Esophagus squamous epithelium (tissue), 5 donors: ENCODE measurements around the gene FBXL19. TPM values are rescaled to one million over a fixed set of nuclear protein-coding genes. Genes with fewer than 3 reads are reported as not detected.

ENCODE experiments used
- DNase-seq: peaks from one replicate; lab custom pipeline; 2025; lab: John Stamatoyannopoulos, UW
- H3K27ac ChIP-seq, 4 donors: fragments of 200-600 bp; sonication (generic); one replicate each; pipeline ENCODE4 v1.5.1; 2016 to 2019; ENCODE audit warnings: mild to moderate bottlenecking in 1 of 4
- H3K27me3 ChIP-seq, 4 donors: fragments of 200-600 bp; sonication (generic); 1 replicate in 3 of 4; 2 replicates in 1 of 4; pipeline versions ENCODE4 v1.5.1 to v1.6.0; 2017 to 2021; ENCODE audit warnings: antibody characterized with exemption in 1 of 4
- H3K36me3 ChIP-seq, 3 donors: fragments of 200-600 bp; sonication (generic); one replicate each; pipeline ENCODE4 v1.5.1; 2016 to 2019
- H3K4me1 ChIP-seq, 3 donors: fragments of 200-600 bp; sonication (generic); one replicate each; pipeline ENCODE4 v1.5.1; 2017 to 2019
- H3K4me3 ChIP-seq, 4 donors: fragments of 200-600 bp; sonication (generic); 1 replicate in 3 of 4; 2 replicates in 1 of 4; pipeline ENCODE4 v1.5.1; 2016 to 2019; ENCODE audit warnings: mild to moderate bottlenecking in 2 of 4, moderate library complexity in 1 of 4
- H3K9me3 ChIP-seq, 3 donors: fragments of 200-600 bp; sonication (generic); one replicate each; pipeline ENCODE4 v1.5.1; 2016 to 2019
- CTCF ChIP-seq, 6 experiments: fragments of 450-650 bp in 4 of 6; fragments of 200-600 bp in 2 of 6; sonication (generic) in 2 of 6; IDR thresholded peaks; one replicate each; pipeline ENCODE4 v1.5.1; 2016 to 2019; ENCODE audit warnings: antibody characterized with exemption in 6 of 6, mild to moderate bottlenecking in 4 of 6, moderate library complexity in 4 of 6
- POLR2A ChIP-seq, 4 donors: fragments of 450-650 bp; IDR thresholded peaks; one replicate each; pipeline ENCODE4 v1.6.1; 2017; ENCODE audit warnings: antibody characterized with exemption in 4 of 4, mild to moderate bottlenecking in 4 of 4, moderate library complexity in 3 of 4
- WGBS, 2 donors: methylation state at CpG; one replicate each; pipeline ENCODE4 v1.1.5; 2018; 5-methylcytosine and 5-hydroxymethylcytosine counted together
- intact Hi-C: fragments of 100-400 bp; cut with DNase I; formaldehyde crosslinking; loops from one replicate; pipeline ENCODE4 v1.15.0; 2022
- total RNA-seq, 4 donors: library from RNA; depleted of rRNA; stranded (reverse); fragments of >200 nt; gene quantifications; one replicate each; pipeline ENCODE4 v1.1.0, GENCODE V29; 2016
- donor health status: DM: yes; HTN: yes; CAD: no.

FBXL19 gene
- total RNA-seq, 4 donors from 2014 or later = 17.0 to 28.7 (median 25.1) TPM

GRCh38 chr16:30941600-30942425, 18.4 kb downstream of the FBXL19 start:
- intact Hi-C loops = no loop called here
- peak overlapping the region in 3 of 4 donors; percentile 49 to 77 (median 70) for H3K27ac ChIP-seq

GRCh38 chr16:30942426-30942806, 19.0 kb downstream of the FBXL19 start:
- H3K36me3 ChIP-seq = peaks cover 0 to 65% (median 15%) of the 10 kb centered on the region in 3 donors
- H3K27ac ChIP-seq = peak overlapping the region in 3 of 4 donors; percentile 49 to 77 (median 70)
- H3K4me3 ChIP-seq = peak overlapping the region in 1 of 4 donors; percentile 26
- no peak for DNase-seq
- H3K27me3 ChIP-seq = no peaks in the 10 kb centered on the region
- WGBS, 2 donors = 80% methylated on average over 1 to 2 of the region's 4 CpGs
- H3K4me1 ChIP-seq = peaks cover 19 to 41% (median 25%) of the 10 kb centered on the region in 3 donors
- no peaks in the 10 kb centered on the region for H3K9me3 ChIP-seq
- no peak for TF ChIP-seq CTCF (IDR thresholded peaks at IDR 0.05)
- TF ChIP-seq POLR2A (IDR thresholded peaks at IDR 0.05) = no peak
- intact Hi-C loops = no loop called here

More at GRCh38 chr16:30941600-30942425, 18.4 kb downstream of the FBXL19 start:
- 70% methylated on average over 3 of the region's 15 CpGs for WGBS, 2 donors
- DNase-seq = no peak
- Histone ChIP-seq H3K27me3 (no peaks in the 10 kb centered on the region), H3K4me1 (peaks cover 19 to 41% (median 26%) of the 10 kb centered on the region in 3 donors), H3K36me3 (peaks cover 0 to 65% (median 15%) of the 10 kb centered on the region in 3 donors), H3K4me3 (peak overlapping the region in 1 of 4 donors; percentile 26), H3K9me3 (no peaks in the 10 kb centered on the region)
- no peak for TF ChIP-seq POLR2A (IDR thresholded peaks at IDR 0.05)
- peak; percentile 75 to 92 (median 88) for TF ChIP-seq CTCF (IDR thresholded peaks at IDR 0.05)

GRCh38 chr16:30944352-30944751, 21.0 kb downstream of the FBXL19 start:
- Histone ChIP-seq H3K4me1 (peaks cover 19 to 46% (median 22%) of the 10 kb centered on the region in 3 donors), H3K27ac (no peak overlapping the region), H3K9me3 (no peaks in the 10 kb centered on the region), H3K36me3 (peaks cover 0 to 55% (median 15%) of the 10 kb centered on the region in 3 donors), H3K27me3 (no peaks in the 10 kb centered on the region), H3K4me3 (no peak overlapping the region)
- DNase-seq = no peak
- TF ChIP-seq POLR2A (IDR thresholded peaks at IDR 0.05) (no peak), CTCF (IDR thresholded peaks at IDR 0.05) (no peak)
- intact Hi-C loops = no loop called here

- Histone ChIP-seq H3K36me3 (peaks cover 0 to 51% (median 15%) of the 10 kb centered on the region in 3 donors), H3K4me1 (peaks cover 24 to 48% (median 26%) of the 10 kb centered on the region in 3 donors), H3K4me3 (no peak overlapping the region), H3K27ac (no peak overlapping the region), H3K9me3 (no peaks in the 10 kb centered on the region), H3K27me3 (no peaks in the 10 kb centered on the region)
- intact Hi-C loops = no loop called here
- no peak for TF ChIP-seq CTCF (IDR thresholded peaks at IDR 0.05)
- TF ChIP-seq POLR2A (IDR thresholded peaks at IDR 0.05) = no peak
- DNase-seq = no peak
- 85 to 87% methylated on average over 17 to 32 of the region's 38 CpGs for whole genome bisulfite sequencing, 2 donors
Measured at GRCh38 chr16:30946671-30947540, 23.5 kb downstream of the FBXL19 start.
